ENCODE results near the gene UQCRC2.

The UQCRC2 gene

GRCh38 chr16:21984062-21984461 lies 30.9 kb downstream of the UQCRC2 start:
- Histone ChIP-seq H3K27ac (ENCODE audit: low read length) (no peak overlapping the region), H3K27me3 (ENCODE audit: low read depth, low read length) (no peaks in the 10 kb centered on the region), H3K4me3 (ENCODE audit: low read depth in 1 of 2, low read length in 2 of 2) (no peak overlapping the region), H3K4me1 (ENCODE audit: control insufficient read depth in 1 of 2, insufficient read depth in 2 of 2, low read length in 2 of 2) (peaks cover 0 to under 1% of the 10 kb centered on the region in 2 donors), H3K9me3 (ENCODE audit: control insufficient read depth in 1 of 2, low read length in 2 of 2) (no peaks in the 10 kb centered on the region), H3K36me3 (ENCODE audit: control insufficient read depth in 1 of 2, insufficient read depth in 2 of 2, low read length in 2 of 2) (peaks cover 51 to 54% of the 10 kb centered on the region in 2 donors)

- H3K9me3 ChIP-seq (ENCODE audit: control insufficient read depth in 1 of 2, low read length in 2 of 2) = no peaks in the 10 kb centered on the region
- H3K4me3 ChIP-seq (ENCODE audit: low read depth in 1 of 2, low read length in 2 of 2) = no peak overlapping the region
- no peak overlapping the region for H3K27ac ChIP-seq (ENCODE audit: low read length)
- peaks cover 36 to 40% of the 10 kb centered on the region in 2 donors for H3K36me3 ChIP-seq (ENCODE audit: control insufficient read depth in 1 of 2, insufficient read depth in 2 of 2, low read length in 2 of 2)
- H3K4me1 ChIP-seq (ENCODE audit: control insufficient read depth in 1 of 2, insufficient read depth in 2 of 2, low read length in 2 of 2) = peaks cover 0 to 10% of the 10 kb centered on the region in 2 donors
- H3K27me3 ChIP-seq (ENCODE audit: low read depth, low read length) = no peaks in the 10 kb centered on the region
Measured at GRCh38 chr16:21985524-21985923, 32.4 kb downstream of the UQCRC2 start.

GRCh38 chr16:21986692-21987246 lies 33.6 kb downstream of the UQCRC2 start:
- H3K9me3 ChIP-seq (ENCODE audit: control insufficient read depth in 1 of 2, low read length in 2 of 2) = no peaks in the 10 kb centered on the region
- H3K4me3 ChIP-seq (ENCODE audit: low read depth in 1 of 2, low read length in 2 of 2) = no peak overlapping the region
- H3K27ac ChIP-seq (ENCODE audit: low read length) = no peak overlapping the region
- peaks cover 0 to 10% of the 10 kb centered on the region in 2 donors for H3K4me1 ChIP-seq (ENCODE audit: control insufficient read depth in 1 of 2, insufficient read depth in 2 of 2, low read length in 2 of 2)
- H3K36me3 ChIP-seq (ENCODE audit: control insufficient read depth in 1 of 2, insufficient read depth in 2 of 2, low read length in 2 of 2) = peaks cover 27 to 28% of the 10 kb centered on the region in 2 donors
- H3K27me3 ChIP-seq (ENCODE audit: low read depth, low read length) = no peaks in the 10 kb centered on the region

GRCh38 chr16:21987498-21987897 lies 34.3 kb downstream of the UQCRC2 start:
- Histone ChIP-seq H3K36me3 (ENCODE audit: control insufficient read depth in 1 of 2, insufficient read depth in 2 of 2, low read length in 2 of 2) (peaks cover 21 to 22% of the 10 kb centered on the region in 2 donors), H3K27me3 (ENCODE audit: low read depth, low read length) (no peaks in the 10 kb centered on the region), H3K9me3 (ENCODE audit: control insufficient read depth in 1 of 2, low read length in 2 of 2) (no peaks in the 10 kb centered on the region), H3K27ac (ENCODE audit: low read length) (no peak overlapping the region), H3K4me1 (ENCODE audit: control insufficient read depth in 1 of 2, insufficient read depth in 2 of 2, low read length in 2 of 2) (peaks cover 0 to 10% of the 10 kb centered on the region in 2 donors), H3K4me3 (ENCODE audit: low read depth in 1 of 2, low read length in 2 of 2) (no peak overlapping the region)

DNA sequence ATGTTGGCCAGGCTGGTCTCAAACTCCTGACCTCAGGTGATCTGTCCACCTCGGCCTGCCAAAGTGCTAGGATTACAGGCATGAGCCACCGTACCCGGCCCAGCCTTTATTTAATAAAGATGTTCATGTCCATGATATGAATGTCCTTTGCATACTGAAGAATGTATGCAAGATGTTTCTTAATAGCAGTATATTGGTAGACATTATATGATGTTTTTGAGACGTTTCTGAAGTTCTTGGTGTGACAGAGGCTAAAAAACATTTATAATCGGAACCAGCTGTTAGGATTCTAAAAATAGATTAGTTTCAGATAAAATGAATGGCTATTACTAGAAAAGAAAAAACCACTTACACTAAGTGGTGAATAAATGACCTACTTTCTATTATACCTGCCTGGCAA lies 36.0 kb downstream of the UQCRC2 start:
- peaks cover 4 to 8% of the 10 kb centered on the region in 2 donors for H3K36me3 ChIP-seq (ENCODE audit: control insufficient read depth in 1 of 2, insufficient read depth in 2 of 2, low read length in 2 of 2)
- peaks cover 0 to 10% of the 10 kb centered on the region in 2 donors for H3K4me1 ChIP-seq (ENCODE audit: control insufficient read depth in 1 of 2, insufficient read depth in 2 of 2, low read length in 2 of 2)
- no peak overlapping the region for H3K27ac ChIP-seq (ENCODE audit: low read length)
- no peaks in the 10 kb centered on the region for H3K9me3 ChIP-seq (ENCODE audit: control insufficient read depth in 1 of 2, low read length in 2 of 2)
- H3K27me3 ChIP-seq (ENCODE audit: low read depth, low read length) = no peaks in the 10 kb centered on the region
- no peak overlapping the region for H3K4me3 ChIP-seq (ENCODE audit: low read depth in 1 of 2, low read length in 2 of 2)

GRCh38 chr16:21989751-21990150 lies 36.6 kb downstream of the UQCRC2 start:
- Histone ChIP-seq H3K27me3 (ENCODE audit: low read depth, low read length) (no peaks in the 10 kb centered on the region), H3K4me1 (ENCODE audit: control insufficient read depth in 1 of 2, insufficient read depth in 2 of 2, low read length in 2 of 2) (peaks cover 0 to 10% of the 10 kb centered on the region in 2 donors), H3K4me3 (ENCODE audit: low read depth in 1 of 2, low read length in 2 of 2) (no peak overlapping the region), H3K36me3 (ENCODE audit: control insufficient read depth in 1 of 2, insufficient read depth in 2 of 2, low read length in 2 of 2) (peaks cover 0 to 2% of the 10 kb centered on the region in 2 donors), H3K9me3 (ENCODE audit: control insufficient read depth in 1 of 2, low read length in 2 of 2) (no peaks in the 10 kb centered on the region), H3K27ac (ENCODE audit: low read length) (no peak overlapping the region)

DNA sequence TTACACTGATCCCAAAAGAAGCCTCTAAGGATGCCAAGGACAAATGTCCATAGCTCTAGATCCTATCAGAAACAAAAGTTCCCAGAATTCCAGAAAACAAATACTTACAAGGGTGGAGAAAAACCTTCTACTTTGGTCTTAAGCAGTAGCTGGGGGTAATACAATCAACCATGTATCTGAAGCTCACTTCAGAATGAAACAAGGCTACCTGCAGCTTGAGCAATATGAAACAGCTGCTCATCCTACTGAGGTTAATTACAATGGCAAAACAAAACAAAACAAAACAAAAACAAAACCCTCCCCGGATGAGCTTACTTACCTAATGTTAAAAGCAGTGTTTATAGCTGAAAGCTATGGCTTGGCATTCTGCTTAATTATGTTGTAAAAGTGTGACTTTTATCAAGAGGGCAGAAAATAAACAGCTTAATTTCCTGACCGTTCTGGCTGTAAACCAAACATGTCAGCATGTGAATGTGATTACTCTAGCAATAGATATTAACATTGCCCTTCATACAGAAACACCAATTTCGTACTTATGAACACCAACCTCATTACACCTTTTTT lies 37.3 kb downstream of the UQCRC2 start:
- Histone ChIP-seq H3K27ac (ENCODE audit: low read length) (no peak overlapping the region), H3K27me3 (ENCODE audit: low read depth, low read length) (no peaks in the 10 kb centered on the region), H3K4me3 (ENCODE audit: low read depth in 1 of 2, low read length in 2 of 2) (no peak overlapping the region), H3K9me3 (ENCODE audit: control insufficient read depth in 1 of 2, low read length in 2 of 2) (no peaks in the 10 kb centered on the region), H3K36me3 (ENCODE audit: control insufficient read depth in 1 of 2, insufficient read depth in 2 of 2, low read length in 2 of 2) (no peaks in the 10 kb centered on the region), H3K4me1 (ENCODE audit: control insufficient read depth in 1 of 2, insufficient read depth in 2 of 2, low read length in 2 of 2) (peaks cover 0 to 10% of the 10 kb centered on the region in 2 donors)

DNA sequence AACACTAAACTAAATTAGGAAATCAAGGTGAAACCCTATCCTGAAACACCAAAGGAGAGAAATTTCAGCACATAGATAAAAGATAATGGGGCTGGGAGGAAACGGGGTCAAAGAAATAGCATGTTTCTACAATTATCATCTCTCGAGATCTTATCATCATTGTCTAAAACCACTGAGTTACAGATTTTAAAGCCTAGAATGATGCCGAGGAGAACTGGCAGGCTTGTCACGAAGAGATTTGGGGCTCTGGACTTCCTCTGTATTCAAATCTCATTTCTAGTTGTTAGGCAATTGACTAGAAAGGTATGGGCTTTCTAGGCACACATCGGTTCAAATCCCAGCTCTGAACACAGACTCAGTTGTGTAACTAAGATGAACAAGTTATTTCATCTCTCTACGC lies 38.5 kb downstream of the UQCRC2 start:
- no peaks in the 10 kb centered on the region for H3K27me3 ChIP-seq (ENCODE audit: low read depth, low read length)
- no peaks in the 10 kb centered on the region for H3K36me3 ChIP-seq (ENCODE audit: control insufficient read depth in 1 of 2, insufficient read depth in 2 of 2, low read length in 2 of 2)
- no peaks in the 10 kb centered on the region for H3K9me3 ChIP-seq (ENCODE audit: control insufficient read depth in 1 of 2, low read length in 2 of 2)
- peaks cover 0 to 10% of the 10 kb centered on the region in 2 donors for H3K4me1 ChIP-seq (ENCODE audit: control insufficient read depth in 1 of 2, insufficient read depth in 2 of 2, low read length in 2 of 2)
- H3K4me3 ChIP-seq (ENCODE audit: low read depth in 1 of 2, low read length in 2 of 2) = no peak overlapping the region
- no peak overlapping the region for H3K27ac ChIP-seq (ENCODE audit: low read length)

DNA sequence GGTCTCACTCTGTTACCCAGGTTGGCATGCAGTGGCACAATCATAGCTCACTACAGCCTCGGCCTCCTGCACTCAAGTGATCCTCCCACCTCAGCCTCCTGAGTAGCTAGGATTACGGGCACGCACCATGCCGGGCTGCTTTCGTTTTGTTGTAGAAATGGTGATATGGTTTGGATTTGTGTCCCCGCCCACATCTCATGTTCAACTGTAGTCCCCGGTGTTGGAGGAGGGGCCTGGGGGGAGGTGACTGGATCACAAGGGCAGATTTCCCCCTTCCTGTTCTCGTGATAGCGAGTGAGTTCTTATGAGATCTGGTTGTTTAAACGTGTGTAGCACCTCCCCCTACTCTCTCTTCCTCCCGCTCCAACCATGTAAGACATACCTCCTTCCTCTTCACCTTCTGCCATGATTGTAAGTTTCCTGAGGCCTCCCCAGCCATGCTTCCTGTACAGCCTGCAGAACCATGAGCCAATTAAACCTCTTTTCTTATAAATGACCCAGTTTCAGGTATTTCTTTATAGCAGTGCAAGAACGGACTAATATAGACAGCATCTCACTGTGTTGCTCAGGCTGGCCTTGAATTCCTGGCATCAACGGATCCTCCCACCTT lies 41.8 kb downstream of the UQCRC2 start:
- H3K27ac ChIP-seq (ENCODE audit: low read length) = no peak overlapping the region
- H3K27me3 ChIP-seq (ENCODE audit: low read depth, low read length) = no peaks in the 10 kb centered on the region
- H3K36me3 ChIP-seq (ENCODE audit: control insufficient read depth in 1 of 2, insufficient read depth in 2 of 2, low read length in 2 of 2) = no peaks in the 10 kb centered on the region
- no peaks in the 10 kb centered on the region for H3K9me3 ChIP-seq (ENCODE audit: control insufficient read depth in 1 of 2, low read length in 2 of 2)
- H3K4me3 ChIP-seq (ENCODE audit: low read depth in 1 of 2, low read length in 2 of 2) = no peak overlapping the region
- peaks cover 0 to under 1% of the 10 kb centered on the region in 2 donors for H3K4me1 ChIP-seq (ENCODE audit: control insufficient read depth in 1 of 2, insufficient read depth in 2 of 2, low read length in 2 of 2)

GRCh38 chr16:21996923-21997696 lies 43.9 kb downstream of the UQCRC2 start:
- Histone ChIP-seq H3K36me3 (ENCODE audit: control insufficient read depth in 1 of 2, insufficient read depth in 2 of 2, low read length in 2 of 2) (no peaks in the 10 kb centered on the region), H3K27ac (ENCODE audit: low read length) (no peak overlapping the region), H3K27me3 (ENCODE audit: low read depth, low read length) (no peaks in the 10 kb centered on the region), H3K4me3 (ENCODE audit: low read depth in 1 of 2, low read length in 2 of 2) (no peak overlapping the region), H3K4me1 (ENCODE audit: control insufficient read depth in 1 of 2, insufficient read depth in 2 of 2, low read length in 2 of 2) (peaks cover 0 to 7% of the 10 kb centered on the region in 2 donors), H3K9me3 (ENCODE audit: control insufficient read depth in 1 of 2, low read length in 2 of 2) (no peaks in the 10 kb centered on the region)

GRCh38 chr16:21997697-21998480 lies 44.7 kb downstream of the UQCRC2 start:
- H3K27ac ChIP-seq (ENCODE audit: low read length) = no peak overlapping the region

More at GRCh38 chr16:21997697-21998480, 44.7 kb downstream of the UQCRC2 start:
- no peak overlapping the region for H3K4me3 ChIP-seq (ENCODE audit: low read depth in 1 of 2, low read length in 2 of 2)
- H3K4me1 ChIP-seq (ENCODE audit: control insufficient read depth in 1 of 2, insufficient read depth in 2 of 2, low read length in 2 of 2) = peaks cover 0 to 7% of the 10 kb centered on the region in 2 donors
- no peaks in the 10 kb centered on the region for H3K9me3 ChIP-seq (ENCODE audit: control insufficient read depth in 1 of 2, low read length in 2 of 2)
- no peaks in the 10 kb centered on the region for H3K36me3 ChIP-seq (ENCODE audit: control insufficient read depth in 1 of 2, insufficient read depth in 2 of 2, low read length in 2 of 2)
- no peaks in the 10 kb centered on the region for H3K27me3 ChIP-seq (ENCODE audit: low read depth, low read length)

Data from muscle layer of duodenum (tissue), 2 donors.